ENCODE results near the gene NDUFS6. TPM values are rescaled to one million over a fixed set of nuclear protein-coding genes. Genes with fewer than 3 reads are reported as not detected.

NDUFS6 gene
- total RNA-seq, 1 donor from 2014 or later, result 37.6 TPM

- no peak overlapping the region for H3K4me3 ChIP-seq (ENCODE audit: insufficient read depth, low read depth, low read length)
- H3K4me1 Mint-ChIP-seq (ENCODE audit: low read depth, unreplicated experiment), result no peaks in the 10 kb centered on the region
- no peak for DNase-seq (ENCODE audit: low read depth)
- H3K36me3 Mint-ChIP-seq (ENCODE audit: low read depth, unreplicated experiment), result no peaks in the 10 kb centered on the region
- H3K36me3 ChIP-seq (ENCODE audit: insufficient read depth, low read length), result no peaks in the 10 kb centered on the region
- no peak overlapping the region for H3K9ac ChIP-seq (ENCODE audit: low read length)
- H3K27ac Mint-ChIP-seq (ENCODE audit: unreplicated experiment), result no peak overlapping the region
- H3K27ac ChIP-seq (ENCODE audit: low read depth, low read length), result no peak overlapping the region
- no peak overlapping the region for H3K4me2 ChIP-seq (ENCODE audit: low read length)
- H3K79me2 ChIP-seq (ENCODE audit: insufficient read depth, low read length), result no peaks in the 10 kb centered on the region
- no peaks in the 10 kb centered on the region for H3K9me3 ChIP-seq (ENCODE audit: insufficient read depth, low read depth, low read length)
- TF ChIP-seq EZH2 (IDR thresholded peaks at IDR 0.05; ENCODE audit: insufficient read depth, low read length) (no peak), CTCF (IDR thresholded peaks at IDR 0.05; ENCODE audit: insufficient read depth, low read depth, low read length) (no peak)
- no peaks in the 10 kb centered on the region for H3K9me3 Mint-ChIP-seq (ENCODE audit: unreplicated experiment)
- H3K27me3 ChIP-seq (ENCODE audit: insufficient read depth, low read length), result peaks cover 6% of the 10 kb centered on the region
- H4K20me1 ChIP-seq (ENCODE audit: insufficient read depth, low read length), result no peaks in the 10 kb centered on the region
- H2AFZ ChIP-seq (ENCODE audit: low read depth, low read length), result no peak overlapping the region
- no peak overlapping the region for H3K4me3 Mint-ChIP-seq (ENCODE audit: unreplicated experiment)
- peaks cover 27% of the 10 kb centered on the region for H3K27me3 Mint-ChIP-seq (ENCODE audit: low read depth, unreplicated experiment)
- FAIRE-seq, result no peak
- H3K4me1 ChIP-seq (ENCODE audit: insufficient read depth, low read length), result no peaks in the 10 kb centered on the region
Measured at GRCh38 chr5:1769017-1769640, 32.1 kb upstream of the NDUFS6 start.

- Histone ChIP-seq H3K4me3 (ENCODE audit: insufficient read depth, low read depth, low read length) (no peak overlapping the region), H2AFZ (ENCODE audit: low read depth, low read length) (no peak overlapping the region), H3K27me3 (ENCODE audit: insufficient read depth, low read length) (peaks cover 6% of the 10 kb centered on the region), H3K9me3 (ENCODE audit: insufficient read depth, low read depth, low read length) (no peaks in the 10 kb centered on the region), H3K36me3 (ENCODE audit: insufficient read depth, low read length) (no peaks in the 10 kb centered on the region), H3K4me2 (ENCODE audit: low read length) (no peak overlapping the region), H4K20me1 (ENCODE audit: insufficient read depth, low read length) (no peaks in the 10 kb centered on the region), H3K27ac (ENCODE audit: low read depth, low read length) (no peak overlapping the region), H3K9ac (ENCODE audit: low read length) (no peak overlapping the region), H3K4me1 (ENCODE audit: insufficient read depth, low read length) (no peaks in the 10 kb centered on the region), H3K79me2 (ENCODE audit: insufficient read depth, low read length) (no peaks in the 10 kb centered on the region)
- Mint-ChIP-seq H3K27me3 (ENCODE audit: low read depth, unreplicated experiment) (peaks cover 23% of the 10 kb centered on the region), H3K27ac (ENCODE audit: unreplicated experiment) (no peak overlapping the region), H3K9me3 (ENCODE audit: unreplicated experiment) (no peaks in the 10 kb centered on the region), H3K4me3 (ENCODE audit: unreplicated experiment) (no peak overlapping the region), H3K36me3 (ENCODE audit: low read depth, unreplicated experiment) (no peaks in the 10 kb centered on the region), H3K4me1 (ENCODE audit: low read depth, unreplicated experiment) (no peaks in the 10 kb centered on the region)
- DNase-seq (ENCODE audit: low read depth), result no peak
- no peak for FAIRE-seq
- no peak for TF ChIP-seq EZH2 (IDR thresholded peaks at IDR 0.05; ENCODE audit: insufficient read depth, low read length)
- no peak for TF ChIP-seq CTCF (IDR thresholded peaks at IDR 0.05; ENCODE audit: insufficient read depth, low read depth, low read length)
Measured at GRCh38 chr5:1769752-1770442, 31.3 kb upstream of the NDUFS6 start.

- Mint-ChIP-seq H3K4me3 (ENCODE audit: unreplicated experiment) (no peak overlapping the region), H3K4me1 (ENCODE audit: low read depth, unreplicated experiment) (no peaks in the 10 kb centered on the region), H3K36me3 (ENCODE audit: low read depth, unreplicated experiment) (no peaks in the 10 kb centered on the region), H3K27ac (ENCODE audit: unreplicated experiment) (no peak overlapping the region), H3K27me3 (ENCODE audit: low read depth, unreplicated experiment) (peaks cover 21% of the 10 kb centered on the region), H3K9me3 (ENCODE audit: unreplicated experiment) (no peaks in the 10 kb centered on the region)
- peaks cover 6% of the 10 kb centered on the region for H3K27me3 ChIP-seq (ENCODE audit: insufficient read depth, low read length)
- TF ChIP-seq CTCF (IDR thresholded peaks at IDR 0.05; ENCODE audit: insufficient read depth, low read depth, low read length) (no peak), EZH2 (IDR thresholded peaks at IDR 0.05; ENCODE audit: insufficient read depth, low read length) (no peak)
- no peaks in the 10 kb centered on the region for H3K9me3 ChIP-seq (ENCODE audit: insufficient read depth, low read depth, low read length)
- FAIRE-seq (no peak), DNase-seq (ENCODE audit: low read depth) (no peak)
- no peak overlapping the region for H3K9ac ChIP-seq (ENCODE audit: low read length)
- H3K27ac ChIP-seq (ENCODE audit: low read depth, low read length), result no peak overlapping the region
- H3K36me3 ChIP-seq (ENCODE audit: insufficient read depth, low read length), result no peaks in the 10 kb centered on the region
- no peaks in the 10 kb centered on the region for H3K79me2 ChIP-seq (ENCODE audit: insufficient read depth, low read length)
- H3K4me2 ChIP-seq (ENCODE audit: low read length), result no peak overlapping the region
- no peaks in the 10 kb centered on the region for H3K4me1 ChIP-seq (ENCODE audit: insufficient read depth, low read length)
- no peak overlapping the region for H2AFZ ChIP-seq (ENCODE audit: low read depth, low read length)
- H4K20me1 ChIP-seq (ENCODE audit: insufficient read depth, low read length), result no peaks in the 10 kb centered on the region
- H3K4me3 ChIP-seq (ENCODE audit: insufficient read depth, low read depth, low read length), result no peak overlapping the region
Measured at GRCh38 chr5:1770443-1770802, 30.8 kb upstream of the NDUFS6 start.

Measured in astrocyte (in vitro differentiated cells and primary cell).